GM19452 (cell line): ENCODE data around the gene VPS35L.
"Not testable (repeated sequence)": the region's sequence is repeated elsewhere in the genome, so short reads cannot be mapped to it uniquely, and the experiment has no call there.

ENCODE experiments used
- ATAC-seq: cut with Tn5 transposase; IDR thresholded peaks from one replicate; pipeline ENCODE4 v1.9.1; 2021; ENCODE audit not compliant: unreplicated experiment

Gene VPS35L

DNA sequence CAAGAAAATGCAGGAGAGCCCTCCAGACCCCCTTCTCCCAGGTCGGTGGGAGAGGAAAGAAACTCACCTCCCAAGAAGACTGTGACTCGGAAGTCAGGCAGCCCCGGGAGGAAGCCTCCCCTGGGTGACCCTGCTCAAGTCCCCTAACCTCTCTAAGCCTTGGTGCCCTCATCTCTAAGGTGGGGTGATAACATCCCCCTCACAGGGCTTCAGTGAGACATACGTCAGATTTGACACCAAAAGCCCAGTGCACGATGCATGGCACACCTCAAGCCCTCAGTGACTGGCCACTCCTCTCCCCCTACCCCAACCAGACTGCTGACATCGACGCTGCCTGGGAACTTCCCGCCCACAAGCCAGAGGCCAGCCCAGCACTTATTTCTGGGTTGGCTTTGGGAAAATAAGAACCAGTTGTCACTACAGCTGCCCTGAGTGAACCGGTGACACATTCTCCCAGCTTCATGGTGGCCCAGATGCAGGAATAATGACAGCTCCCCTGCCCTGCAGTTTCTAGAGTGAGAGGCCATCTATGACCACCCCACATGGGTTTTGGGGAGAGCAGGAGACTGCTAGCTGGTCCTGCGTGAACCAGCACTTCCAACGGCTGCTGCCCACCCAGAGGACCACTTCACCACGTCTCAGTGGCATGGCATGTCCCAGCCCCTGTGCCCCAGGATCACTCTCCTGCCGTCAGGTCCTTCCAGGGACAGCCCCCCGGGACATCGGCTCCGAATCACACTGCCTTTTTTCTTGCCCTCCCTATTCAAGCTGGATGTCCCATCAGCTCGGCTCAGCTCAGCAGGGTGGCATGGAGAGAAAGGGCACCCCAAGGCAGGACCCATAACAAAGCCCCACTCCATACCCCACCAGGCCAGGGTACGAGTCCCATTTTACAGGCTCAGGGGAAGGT lies 153.0 kb downstream of the VPS35L start:
- ATAC-seq, result no peak

GRCh38 chr16:19709381-19710136 lies 154.1 kb downstream of the VPS35L start:
- ATAC-seq, result no peak

DNA sequence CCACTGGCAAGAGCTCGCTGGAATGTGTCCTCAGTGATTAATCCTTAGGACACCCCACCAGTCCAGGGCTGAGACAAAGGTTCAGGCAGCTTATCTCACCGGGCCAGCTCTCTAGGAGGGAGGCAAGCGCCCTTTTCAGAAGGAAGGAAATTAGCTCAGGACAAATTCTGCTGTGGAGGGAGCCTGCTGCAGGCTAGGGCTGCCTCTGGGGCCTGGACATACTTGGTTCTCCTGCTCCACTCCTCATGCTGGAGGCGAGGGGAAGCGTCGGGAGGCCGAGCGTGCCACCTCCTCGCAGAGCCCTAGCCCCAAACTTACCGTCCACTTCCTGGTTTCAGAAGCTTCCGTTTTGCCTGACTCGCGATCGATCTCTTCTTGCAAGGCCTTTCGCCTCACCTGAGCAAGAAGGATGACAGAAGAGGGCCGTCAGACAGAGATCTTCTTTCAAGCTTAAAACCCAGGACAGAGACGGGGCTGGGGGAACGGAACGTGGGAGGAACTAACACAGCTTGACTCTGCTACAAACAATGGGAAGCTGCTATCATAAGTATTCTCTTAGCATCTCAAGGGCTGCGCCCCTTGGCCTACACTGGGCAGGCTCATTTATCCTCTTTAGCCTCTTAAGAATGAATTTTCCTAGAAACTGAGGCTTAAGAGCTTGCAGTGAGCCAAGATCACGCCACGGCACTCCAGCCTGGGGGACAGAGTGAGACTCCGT lies 154.8 kb downstream of the VPS35L start:
- ATAC-seq, result no peak

- no peak for ATAC-seq
Observed at GRCh38 chr16:19710991-19711545, 155.6 kb downstream of the VPS35L start.

- no peak for ATAC-seq
Observed at GRCh38 chr16:19711643-19712042, 156.1 kb downstream of the VPS35L start.

- no peak for ATAC-seq
Observed at GRCh38 chr16:19712418-19713058, 157.0 kb downstream of the VPS35L start.

GRCh38 chr16:19713697-19714096 lies 158.2 kb downstream of the VPS35L start:
- ATAC-seq, result no peak

GRCh38 chr16:19715566-19715965 lies 160.1 kb downstream of the VPS35L start:
- no peak for ATAC-seq

- ATAC-seq, result no peak
Observed at GRCh38 chr16:19716183-19716582, 160.7 kb downstream of the VPS35L start.

DNA sequence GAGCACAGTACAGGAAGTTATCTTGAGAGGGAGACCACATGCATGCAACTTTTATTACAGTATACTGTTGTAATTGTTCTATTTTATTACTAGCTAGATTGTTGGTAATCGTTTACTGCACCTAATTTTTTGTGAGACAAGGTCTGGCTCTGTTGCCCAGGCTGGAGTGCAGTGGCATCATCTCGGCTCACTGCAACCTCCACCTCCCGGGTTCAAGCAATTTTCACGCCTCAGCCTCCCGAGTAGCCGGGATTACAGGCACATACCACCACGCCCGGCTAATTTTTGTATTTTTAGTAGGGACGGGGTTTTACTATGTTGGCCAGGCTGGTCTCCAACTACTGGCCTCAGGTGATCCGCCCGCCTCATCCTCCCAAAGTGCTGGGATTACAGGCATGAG lies 161.2 kb downstream of the VPS35L start:
- ATAC-seq, result not testable (repeated sequence)

GRCh38 chr16:19717314-19717713 lies 161.8 kb downstream of the VPS35L start:
- no peak for ATAC-seq

- peak; percentile 96 for ATAC-seq
Observed at GRCh38 chr16:19717741-19718623, 162.5 kb downstream of the VPS35L start, which contains the start of the genes IQCK and KNOP1. Gene IQCK, plus strand, starts transcription at chr16:19718271. Its CDS starts 36 bp downstream, at chr16:19718307. Gene KNOP1, minus strand, starts transcription at chr16:19718227. Its CDS starts 3,192 bp downstream, at chr16:19715035.

DNA sequence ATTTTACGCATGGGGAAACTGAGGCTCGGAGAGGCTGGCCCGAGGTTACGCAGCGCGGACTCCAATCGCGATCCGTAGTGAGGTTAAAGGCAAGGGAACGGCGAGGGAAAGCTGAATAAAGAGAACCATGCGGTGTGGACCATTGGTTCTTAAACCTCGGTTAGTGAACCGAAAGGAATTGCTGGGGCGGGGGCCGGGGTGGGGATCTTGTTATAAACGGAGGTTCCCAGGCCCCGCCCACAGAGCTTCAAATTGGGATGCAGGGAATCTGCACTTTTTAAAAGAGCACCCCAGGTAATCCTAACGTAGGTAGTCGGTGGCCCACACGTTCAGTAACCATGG lies 163.1 kb downstream of the VPS35L start:
- no peak for ATAC-seq

GRCh38 chr16:19722269-19722952 lies 166.9 kb downstream of the VPS35L start:
- no peak for ATAC-seq

DNA sequence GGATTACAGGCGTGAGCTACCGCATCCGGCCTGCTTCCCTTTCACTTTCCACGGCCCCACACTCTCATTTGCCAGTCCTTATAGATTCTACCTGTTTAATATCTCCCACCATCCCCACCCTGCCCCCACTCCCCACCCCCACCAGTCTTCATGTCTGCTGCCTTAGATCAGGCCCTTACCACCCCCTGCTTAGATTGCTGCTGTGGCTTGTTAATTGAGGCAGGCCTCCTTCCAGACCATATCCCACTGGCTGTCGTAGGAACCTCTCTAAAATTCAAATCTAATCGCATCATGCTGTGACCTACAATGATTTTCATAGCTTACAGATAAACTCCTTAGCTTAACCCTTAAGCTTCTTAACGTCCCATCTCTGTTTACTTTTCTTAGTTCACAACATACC lies 167.5 kb downstream of the VPS35L start:
- no peak for ATAC-seq

DNA sequence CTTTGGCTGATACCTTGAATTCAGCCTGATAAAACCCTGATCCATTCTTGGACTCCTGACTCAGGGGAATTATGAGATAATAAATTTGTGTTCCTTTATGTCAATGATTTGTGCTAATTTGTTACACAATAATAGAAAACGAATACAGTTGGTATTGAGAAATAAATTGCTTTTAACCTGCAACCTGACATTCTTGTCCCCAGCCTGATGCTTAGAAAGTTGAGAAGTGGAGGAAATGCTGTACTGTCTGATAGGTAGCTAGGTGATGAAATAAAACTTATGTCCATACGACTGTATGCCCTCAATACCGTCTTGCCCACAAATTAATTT lies 173.1 kb downstream of the VPS35L start:
- ATAC-seq, result no peak

GRCh38 chr16:19733551-19733950 lies 178.0 kb downstream of the VPS35L start:
- ATAC-seq, result no peak

DNA sequence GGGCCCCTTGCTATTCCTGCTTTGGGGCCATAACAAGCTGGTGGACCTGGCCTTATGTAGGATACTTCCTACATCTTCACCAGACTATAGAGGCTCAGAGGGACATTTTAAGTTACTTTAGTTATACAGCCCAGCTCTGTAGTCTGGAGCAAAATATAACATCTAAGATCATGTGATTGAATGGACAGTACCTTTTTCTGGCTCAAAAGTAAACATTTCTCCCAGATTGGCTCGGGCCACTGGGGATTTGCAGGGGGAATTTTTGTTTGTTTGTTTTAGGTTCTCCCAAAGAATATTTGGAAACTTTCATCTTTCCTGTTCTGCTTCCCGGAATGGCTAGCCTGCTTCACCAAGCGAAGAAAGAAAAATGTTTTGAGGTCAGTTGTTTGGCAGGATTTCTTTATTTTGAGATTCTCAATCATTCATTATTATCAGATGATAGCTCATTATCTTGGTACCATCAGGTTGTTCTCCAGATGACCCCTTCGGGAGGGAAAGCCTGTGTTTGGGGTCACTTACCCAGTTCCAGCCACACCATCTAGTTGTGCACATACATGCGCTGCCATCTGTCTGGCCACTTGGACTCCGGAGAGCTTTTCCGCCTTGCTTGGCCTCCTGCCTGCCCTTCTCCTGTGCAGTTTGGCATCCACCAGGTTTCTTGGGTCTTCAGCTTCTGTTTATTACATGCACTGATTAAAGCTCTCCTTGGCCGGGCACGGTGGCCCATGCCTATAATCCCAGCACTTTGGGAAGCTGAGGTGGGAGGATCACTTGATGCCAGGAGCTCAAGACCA lies 179.8 kb downstream of the VPS35L start:
- ATAC-seq, result no peak
